HG03066 (cell line): ENCODE results near the gene GRK5.
A peak's percentile ranks its signal among the peaks of the same experiment; 100 is the strongest.
"Not testable (repeated sequence)": the region's sequence is repeated elsewhere in the genome, so short reads cannot be mapped to it uniquely, and the experiment has no call there.

Source experiments
- ATAC-seq: cut with Tn5 transposase; IDR thresholded peaks from one replicate; pipeline ENCODE4 v1.9.1; 2021; ENCODE audit warnings: low read depth; ENCODE audit not compliant: unreplicated experiment

GRK5 gene

GRCh38 chr10:119269737-119270136, 62.4 kb downstream of the GRK5 start:
- no peak for ATAC-seq

GRCh38 chr10:119270762-119271366, 63.5 kb downstream of the GRK5 start:
- peak; percentile 63 for ATAC-seq

GRCh38 chr10:119272338-119272734, 65.0 kb downstream of the GRK5 start:
- ATAC-seq: not testable (repeated sequence)

- ATAC-seq: no peak
Observed at GRCh38 chr10:119272736-119273135, 65.4 kb downstream of the GRK5 start.

GRCh38 chr10:119273413-119273812, 66.0 kb downstream of the GRK5 start:
- no peak for ATAC-seq

GRCh38 chr10:119274519-119275045, 67.2 kb downstream of the GRK5 start:
- no peak for ATAC-seq

- ATAC-seq: no peak
Observed at GRCh38 chr10:119275085-119275484, 67.7 kb downstream of the GRK5 start.

- ATAC-seq: not testable (repeated sequence)
Observed at GRCh38 chr10:119276194-119276593, 68.8 kb downstream of the GRK5 start.

- no peak for ATAC-seq
Observed at GRCh38 chr10:119278126-119278709, 70.8 kb downstream of the GRK5 start.

- ATAC-seq: no peak
Observed at GRCh38 chr10:119279441-119279840, 72.1 kb downstream of the GRK5 start.

- no peak for ATAC-seq
Observed at GRCh38 chr10:119281581-119282071, 74.3 kb downstream of the GRK5 start.

GRCh38 chr10:119282446-119282845, 75.1 kb downstream of the GRK5 start:
- ATAC-seq: no peak

GRCh38 chr10:119283387-119283786, 76.0 kb downstream of the GRK5 start:
- ATAC-seq: no peak

GRCh38 chr10:119283818-119284217, 76.4 kb downstream of the GRK5 start:
- ATAC-seq: peak; percentile 71

- no peak for ATAC-seq
Observed at GRCh38 chr10:119284679-119285096, 77.3 kb downstream of the GRK5 start.

- no peak for ATAC-seq
Observed at GRCh38 chr10:119285495-119286267, 78.3 kb downstream of the GRK5 start.

- ATAC-seq: no peak
Observed at GRCh38 chr10:119286516-119286915, 79.1 kb downstream of the GRK5 start.

GRCh38 chr10:119286983-119287633, 79.7 kb downstream of the GRK5 start:
- ATAC-seq: no peak

GRCh38 chr10:119288574-119289001, 81.2 kb downstream of the GRK5 start:
- no peak for ATAC-seq

GRCh38 chr10:119289227-119289920, 82.0 kb downstream of the GRK5 start:
- no peak for ATAC-seq
